Cortex of kidney (tissue), 1 donor: ENCODE results near the gene UST.

Experiments used
- DNase-seq: peaks from one replicate; lab custom pipeline; 2025; lab: John Stamatoyannopoulos, UW

The UST gene

GRCh38 chr6:148803979-148804378 is 57.1 kb downstream of the UST start:
- DNase-seq = no peak

- no peak for DNase-seq
These were observed 58.9 kb downstream of the UST start for GRCh38 chr6:148805777-148806176.

GRCh38 chr6:148807784-148808183 is 61.0 kb downstream of the UST start:
- no peak for DNase-seq

- no peak for DNase-seq
These were observed 62.0 kb downstream of the UST start for GRCh38 chr6:148808786-148809304.

- DNase-seq = no peak
These were observed 64.6 kb downstream of the UST start for GRCh38 chr6:148811459-148811858.

GRCh38 chr6:148814082-148814790 is 67.4 kb downstream of the UST start:
- DNase-seq = no peak

GRCh38 chr6:148814869-148815268 is 68.0 kb downstream of the UST start:
- no peak for DNase-seq

GRCh38 chr6:148816117-148816516 is 69.3 kb downstream of the UST start:
- no peak for DNase-seq

GRCh38 chr6:148817689-148818088 is 70.9 kb downstream of the UST start:
- no peak for DNase-seq

GRCh38 chr6:148818939-148819575 is 72.2 kb downstream of the UST start:
- no peak for DNase-seq

GRCh38 chr6:148819852-148820251 is 73.0 kb downstream of the UST start:
- no peak for DNase-seq

GRCh38 chr6:148822819-148823218 is 76.0 kb downstream of the UST start:
- DNase-seq = no peak

- DNase-seq = no peak
These were observed 77.5 kb downstream of the UST start for GRCh38 chr6:148824291-148824690.

- no peak for DNase-seq
These were observed 78.1 kb downstream of the UST start for GRCh38 chr6:148824960-148825359.

GRCh38 chr6:148825492-148825891 is 78.7 kb downstream of the UST start:
- DNase-seq = no peak

GRCh38 chr6:148827416-148828045 is 80.7 kb downstream of the UST start:
- DNase-seq = no peak

- DNase-seq = no peak
These were observed 81.2 kb downstream of the UST start for GRCh38 chr6:148828047-148828446.

- no peak for DNase-seq
These were observed 82.7 kb downstream of the UST start for GRCh38 chr6:148829415-148830101.

GRCh38 chr6:148830614-148831013 is 83.8 kb downstream of the UST start:
- no peak for DNase-seq

- DNase-seq = no peak
These were observed 84.2 kb downstream of the UST start for GRCh38 chr6:148831064-148831463.

GRCh38 chr6:148831531-148831930 is 84.7 kb downstream of the UST start:
- DNase-seq = no peak

- DNase-seq = no peak
These were observed 89.2 kb downstream of the UST start for GRCh38 chr6:148835920-148836441.
